HepG2 (cell line): ENCODE data around the gene CHMP1A. TPM values are rescaled to one million over a fixed set of nuclear protein-coding genes. Genes with fewer than 3 reads are reported as not detected.

ENCODE experiments used
- ATAD3A ChIP-seq: sonication (generic); formaldehyde crosslinking; IDR thresholded peaks from 2 replicates; pipeline ENCODE4 v1.4.0; 2020; ENCODE audit warnings: missing genetic modification reagents
- ELF4 ChIP-seq: sonication (generic); formaldehyde crosslinking; IDR thresholded peaks from 2 replicates; pipeline ENCODE4 v1.5.0; 2020; ENCODE audit warnings: missing genetic modification reagents, mild to moderate bottlenecking, moderate library complexity, borderline replicate concordance
- HOXA9 ChIP-seq: sonication (generic); formaldehyde crosslinking; IDR thresholded peaks from 2 replicates; pipeline ENCODE4 v1.8.1; 2022; ENCODE audit warnings: missing genetic modification reagents, mild to moderate bottlenecking, moderate library complexity, borderline replicate concordance
- NFAT5 ChIP-seq: sonication (generic); formaldehyde crosslinking; IDR thresholded peaks from 2 replicates; pipeline ENCODE4 v1.4.0; 2020; ENCODE audit warnings: missing genetic modification reagents
- PCBP2 ChIP-seq: fragments of 200-400 bp; formaldehyde crosslinking; optimal IDR thresholded peaks from 2 replicates; pipeline ENCODE3; 2018; ENCODE audit warnings: low read length, low read depth; ENCODE audit not compliant: poor library complexity, severe bottlenecking
- RFX1 ChIP-seq: fragments of 450-650 bp; IDR thresholded peaks from 2 replicates; pipeline ENCODE4 v1.6.1; 2017
- SNAI1 ChIP-seq: sonication (generic); formaldehyde crosslinking; IDR thresholded peaks from 2 replicates; pipeline ENCODE4 v1.5.0; 2020; ENCODE audit warnings: mild to moderate bottlenecking, missing genetic modification reagents, borderline replicate concordance
- SOX13 ChIP-seq, 3 experiments: fragments of 450-650 bp in 1 of 3; sonication (generic) in 1 of 3; formaldehyde crosslinking in 1 of 3; IDR thresholded peaks in 2 of 3; conservative IDR thresholded peaks in 1 of 3; 2 replicates each; pipeline versions ENCODE4 v1.5.0 to v1.6.1; 2016 to 2020; ENCODE audit warnings: antibody characterized with exemption in 1 of 3, mild to moderate bottlenecking in 1 of 3, missing compliant biosample characterization in 1 of 3, missing genetic modification reagents in 1 of 3, moderate library complexity in 1 of 3
- SYNCRIP ChIP-seq: fragments of 200-400 bp; formaldehyde crosslinking; IDR thresholded peaks from 2 replicates; pipeline ENCODE4 v1.6.1; 2018; ENCODE audit warnings: mild to moderate bottlenecking, low read depth, low read length; ENCODE audit not compliant: insufficient read depth
- ZC3H13 ChIP-seq: sonication (generic); formaldehyde crosslinking; IDR thresholded peaks from 2 replicates; pipeline ENCODE4 v1.8.1; 2023; ENCODE audit warnings: mild to moderate bottlenecking, missing genetic modification reagents, moderate library complexity
- ZKSCAN1 ChIP-seq: fragments of 150-350 bp; IDR thresholded peaks from 2 replicates; pipeline ENCODE4 v1.6.1; 2014; ENCODE audit warnings: low read length
- ZNF124 ChIP-seq: sonication (generic); formaldehyde crosslinking; IDR thresholded peaks from 2 replicates; pipeline ENCODE4 v1.4.0; 2020; ENCODE audit warnings: missing genetic modification reagents
- ZNF451 ChIP-seq: sonication (generic); formaldehyde crosslinking; IDR thresholded peaks from 2 replicates; pipeline ENCODE4 v1.5.0; 2020; ENCODE audit warnings: mild to moderate bottlenecking, missing genetic modification reagents
- ZNF501 ChIP-seq: sonication (generic); formaldehyde crosslinking; IDR thresholded peaks from 2 replicates; pipeline ENCODE4 v1.5.1; 2020; ENCODE audit warnings: mild to moderate bottlenecking, moderate library complexity, missing genetic modification reagents
- ZNF572 ChIP-seq: sonication (generic); formaldehyde crosslinking; IDR thresholded peaks from 2 replicates; pipeline ENCODE4 v1.5.1; 2020; ENCODE audit warnings: mild to moderate bottlenecking, missing genetic modification reagents
- ZNF678 ChIP-seq: sonication (generic); formaldehyde crosslinking; IDR thresholded peaks from 2 replicates; pipeline ENCODE4 v1.4.0; 2020; ENCODE audit warnings: mild to moderate bottlenecking, missing genetic modification reagents
- ZNF780A ChIP-seq: sonication (generic); formaldehyde crosslinking; IDR thresholded peaks from 2 replicates; pipeline ENCODE4 v1.8.0; 2022; ENCODE audit warnings: mild to moderate bottlenecking, missing genetic modification reagents, moderate library complexity
- ZNF788 ChIP-seq: sonication (generic); formaldehyde crosslinking; IDR thresholded peaks from 2 replicates; pipeline ENCODE4 v1.5.0; 2020; ENCODE audit warnings: mild to moderate bottlenecking, missing genetic modification reagents, borderline replicate concordance
- ZNF790 ChIP-seq: sonication (generic); formaldehyde crosslinking; IDR thresholded peaks from 2 replicates; pipeline ENCODE4 v1.8.0; 2022; ENCODE audit warnings: missing genetic modification reagents, mild to moderate bottlenecking, borderline replicate concordance
- polyA plus RNA-seq, 8 experiments: library from polyadenylated mRNA; depleted of rRNA in 3 of 8; stranded (reverse) in 7 of 8; unstranded in 1 of 8; fragments of >200 nt; fragmentation: Illumina TruSeq in 4 of 8; extraction: Trizol in 4 of 8; gene quantifications; 2 replicates each; pipeline versions ENCODE4 v1.2.1 to v1.2.3, GENCODE V29; 2011 to 2016; ENCODE audit warnings: low read depth in 4 of 8, missing spikeins in 1 of 8, mixed read lengths in 1 of 8; ENCODE audit not compliant: insufficient read depth in 1 of 8
- total RNA-seq, 5 experiments: library from RNA; depleted of rRNA; stranded (reverse); fragments of >200 nt; fragmentation: Illumina TruSeq; extraction: Trizol; gene quantifications; 2 replicates each; pipeline ENCODE4 v1.2.3, GENCODE V29; 2016; ENCODE audit warnings: low read depth in 1 of 5
- TF ChIP-seq, protein P1 (sequence below): IDR thresholded peaks from 2 replicates; pipeline ENCODE4 v1.6.1; 2016; ENCODE audit warnings: low read depth, control low read depth
- TF ChIP-seq, protein P2 (sequence below): sonication (generic); formaldehyde crosslinking; IDR thresholded peaks from 2 replicates; pipeline ENCODE4 v1.4.0; 2020; ENCODE audit warnings: missing genetic modification reagents

CHMP1A gene
- total and polyA plus RNA-seq, 2 of the 13 experiments (the other 11 are each of a cell fraction or from before 2014, with no cell fraction given) = 69.4 to 73.3 TPM

DNA sequence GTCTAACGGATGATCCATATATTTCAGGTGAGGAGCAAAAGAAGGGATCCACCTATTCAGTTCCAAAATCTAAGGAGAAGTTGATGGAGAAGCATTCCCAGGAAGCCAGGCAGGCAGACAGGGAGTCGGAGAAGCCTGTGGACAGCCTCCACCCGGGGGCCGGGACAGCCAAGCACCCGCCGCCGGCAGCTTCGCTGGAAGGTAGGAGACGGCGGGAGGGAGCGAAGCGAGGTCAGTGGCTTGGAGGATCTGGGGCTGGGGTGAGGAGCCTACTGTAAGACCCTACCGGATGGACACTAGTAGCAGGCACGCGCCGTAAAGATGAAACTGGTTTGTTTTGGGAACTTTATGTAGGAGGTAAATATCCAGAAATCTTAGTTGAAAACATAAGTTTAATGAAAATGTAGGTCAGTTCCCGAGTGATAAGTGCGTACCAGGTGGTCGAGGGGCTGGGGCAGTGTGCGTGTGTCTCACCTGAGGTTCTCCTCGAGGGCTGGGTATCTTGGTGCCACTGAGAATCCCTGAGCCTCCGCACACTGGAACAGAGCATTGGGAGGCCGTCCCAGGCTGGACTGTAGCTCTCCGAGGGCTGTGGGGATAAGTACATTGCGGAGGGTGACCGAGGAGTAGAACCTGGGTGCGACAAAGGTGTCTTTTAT, 842 bp upstream of the CHMP1A start (continued):
- TF ChIP-seq ELF4 (CRISPR knock-in tag) = no peak
- no peak for TF ChIP-seq ATAD3A
- TF ChIP-seq PCBP2 = no peak
- no peak for TF ChIP-seq SYNCRIP
- TF ChIP-seq, protein P1, sequence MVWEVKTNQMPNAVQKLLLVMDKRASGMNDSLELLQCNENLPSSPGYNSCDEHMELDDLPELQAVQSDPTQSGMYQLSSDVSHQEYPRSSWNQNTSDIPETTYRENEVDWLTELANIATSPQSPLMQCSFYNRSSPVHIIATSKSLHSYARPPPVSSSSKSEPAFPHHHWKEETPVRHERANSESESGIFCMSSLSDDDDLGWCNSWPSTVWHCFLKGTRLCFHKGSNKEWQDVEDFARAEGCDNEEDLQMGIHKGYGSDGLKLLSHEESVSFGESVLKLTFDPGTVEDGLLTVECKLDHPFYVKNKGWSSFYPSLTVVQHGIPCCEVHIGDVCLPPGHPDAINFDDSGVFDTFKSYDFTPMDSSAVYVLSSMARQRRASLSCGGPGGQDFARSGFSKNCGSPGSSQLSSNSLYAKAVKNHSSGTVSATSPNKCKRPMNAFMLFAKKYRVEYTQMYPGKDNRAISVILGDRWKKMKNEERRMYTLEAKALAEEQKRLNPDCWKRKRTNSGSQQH (CRISPR knock-in tag) = no peak
- 0 out of 2 replicates have a peak, but pooled peaks have one; percentile 8 for TF ChIP-seq HOXA9 (CRISPR knock-in tag)
- TF ChIP-seq ZNF501 = peak; percentile 51; the same call in 1 of the 2 replicates
- TF ChIP-seq ZNF780A = no peak
- TF ChIP-seq, protein P2, sequence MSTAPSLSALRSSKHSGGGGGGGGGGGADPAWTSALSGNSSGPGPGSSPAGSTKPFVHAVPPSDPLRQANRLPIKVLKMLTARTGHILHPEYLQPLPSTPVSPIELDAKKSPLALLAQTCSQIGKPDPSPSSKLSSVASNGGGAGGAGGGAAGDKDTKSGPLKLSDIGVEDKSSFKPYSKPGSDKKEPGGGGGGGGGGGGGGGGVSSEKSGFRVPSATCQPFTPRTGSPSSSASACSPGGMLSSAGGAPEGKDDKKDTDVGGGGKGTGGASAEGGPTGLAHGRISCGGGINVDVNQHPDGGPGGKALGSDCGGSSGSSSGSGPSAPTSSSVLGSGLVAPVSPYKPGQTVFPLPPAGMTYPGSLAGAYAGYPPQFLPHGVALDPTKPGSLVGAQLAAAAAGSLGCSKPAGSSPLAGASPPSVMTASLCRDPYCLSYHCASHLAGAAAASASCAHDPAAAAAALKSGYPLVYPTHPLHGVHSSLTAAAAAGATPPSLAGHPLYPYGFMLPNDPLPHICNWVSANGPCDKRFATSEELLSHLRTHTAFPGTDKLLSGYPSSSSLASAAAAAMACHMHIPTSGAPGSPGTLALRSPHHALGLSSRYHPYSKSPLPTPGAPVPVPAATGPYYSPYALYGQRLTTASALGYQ = no peak
- no peak for TF ChIP-seq SOX13 (IDR thresholded peaks at IDR 0.05)
- TF ChIP-seq SOX13 (CRISPR knock-in tag; conservative IDR thresholded peaks at IDR 0.05 in 1 of 2, IDR thresholded peaks at IDR 0.05 in 1 of 2) = no peak
- TF ChIP-seq ZNF788 (CRISPR knock-in tag) = no peak
- no peak for TF ChIP-seq ZNF790 (CRISPR knock-in tag)
- TF ChIP-seq ZNF572 (CRISPR knock-in tag) = peak; percentile 93; the same call in 1 of the 2 replicates
- TF ChIP-seq ZNF124 (CRISPR knock-in tag) = no peak
- no peak for TF ChIP-seq RFX1
- TF ChIP-seq SNAI1 (CRISPR knock-in tag) = 0 out of 2 replicates have a peak, but pooled peaks have one; percentile 31
- no peak for TF ChIP-seq ZKSCAN1
- TF ChIP-seq NFAT5 (CRISPR knock-in tag) = no peak; the same call in 1 of the 2 replicates
- no peak for TF ChIP-seq ZC3H13 (CRISPR knock-in tag)
- TF ChIP-seq ZNF451 (CRISPR knock-in tag) = no peak
- TF ChIP-seq ZNF678 (CRISPR knock-in tag) = no peak
